ENCODE data around the gene OVCH1.
"Not testable (repeated sequence)": the region's sequence is repeated elsewhere in the genome, so short reads cannot be mapped to it uniquely, and the experiment has no call there.

DNA sequence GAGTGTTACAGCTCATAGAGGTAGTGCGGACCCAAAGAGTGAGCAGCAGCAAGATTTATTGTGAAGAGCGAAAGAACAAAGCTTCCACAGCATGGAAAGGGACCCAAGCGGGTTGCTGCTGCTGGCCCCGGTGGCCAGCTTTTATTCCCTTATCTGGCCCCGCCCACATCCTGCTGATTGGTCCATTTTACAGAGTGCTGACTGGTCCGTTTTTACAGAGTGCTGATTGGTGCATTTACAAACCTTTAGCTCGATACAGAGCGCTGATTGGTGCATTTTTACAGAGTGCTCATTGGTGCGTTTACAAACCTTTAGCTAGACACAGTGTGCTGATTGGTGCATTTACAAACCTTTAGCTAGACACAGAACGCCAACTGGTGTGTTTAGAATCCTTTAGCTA is 60.7 kb downstream of the OVCH1 start:
- TF ChIP-seq ZFX (IDR thresholded peaks at IDR 0.05; ENCODE audit: borderline replicate concordance); CTCF (IDR thresholded peaks at IDR 0.05): not testable (repeated sequence)
